NCI-H2196 treated with DMSO at 0.1 percent for 48 hours (cell line): ENCODE results near the gene EEF2.

Source experiments
- DNase-seq: peaks from one replicate; lab custom pipeline; 2025; ENCODE audit not compliant: unreplicated experiment; lab: John Stamatoyannopoulos, UW

The EEF2 gene

DNA sequence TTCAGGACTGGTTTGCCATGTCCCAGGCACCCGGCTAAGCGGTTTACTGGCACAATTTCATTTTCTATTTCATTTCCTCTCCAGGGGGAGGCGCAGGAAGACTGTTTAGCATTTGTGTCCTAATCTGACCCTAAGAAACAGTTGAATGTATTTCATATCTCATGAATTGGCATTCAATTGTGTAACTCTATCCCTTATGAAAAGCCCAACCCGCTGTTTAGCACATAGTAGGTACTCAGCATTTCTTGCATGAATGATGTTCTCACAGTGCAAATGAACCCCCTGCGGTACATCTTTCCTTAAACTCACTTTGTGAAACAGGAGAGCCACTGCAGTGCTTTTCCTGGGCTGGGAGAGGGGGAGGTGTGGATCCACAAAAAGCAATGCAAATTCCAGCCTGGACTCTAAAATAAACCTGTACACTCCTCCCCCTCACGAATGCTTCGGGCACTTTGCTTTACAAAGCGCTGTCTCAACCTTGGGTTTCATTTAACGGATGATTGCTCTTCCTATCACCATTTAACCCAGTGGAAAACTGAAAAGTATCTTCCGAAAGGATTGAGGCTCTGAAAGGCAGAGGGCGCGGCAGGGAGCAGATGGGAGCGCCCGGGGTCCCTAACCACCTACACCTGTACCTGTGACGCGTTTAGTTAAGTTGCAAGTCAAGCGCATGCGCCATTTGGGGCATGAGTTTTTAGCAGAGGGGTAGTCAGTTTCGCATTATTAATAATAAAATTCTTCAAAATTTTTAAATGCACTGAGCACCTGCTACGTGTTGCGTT is 1.2 kb upstream of the EEF2 start:
- peak; percentile 87 for DNase-seq

DNA sequence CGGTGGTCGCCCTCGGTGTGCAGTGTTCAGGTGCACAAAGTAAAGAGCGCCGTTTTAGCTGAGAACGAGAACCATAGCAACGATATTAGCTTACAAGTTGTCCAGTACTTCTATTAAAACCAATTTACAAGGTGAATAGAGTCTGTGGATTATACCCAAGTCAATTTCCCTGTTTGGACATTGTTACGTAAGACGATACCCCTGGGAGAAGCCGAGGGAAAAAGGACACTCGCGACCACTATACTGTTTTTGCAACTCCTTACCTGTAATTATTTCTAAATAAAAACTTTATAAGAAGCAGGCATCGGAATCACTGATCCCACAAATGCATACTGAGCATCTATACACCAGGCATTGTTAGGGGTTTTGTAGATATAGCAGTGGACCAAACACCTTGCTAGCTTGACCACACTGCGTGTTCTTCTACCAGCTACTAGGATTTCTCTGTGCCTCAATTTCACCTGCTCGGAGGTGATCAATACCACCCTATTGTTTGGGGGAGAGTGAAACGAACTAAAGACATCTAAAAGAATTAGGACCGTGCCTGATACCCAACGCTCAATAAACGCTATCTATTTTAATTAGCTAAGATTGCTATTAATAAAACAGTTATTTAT is 488 bp upstream of the EEF2 start:
- peak; percentile 52 for DNase-seq

DNA sequence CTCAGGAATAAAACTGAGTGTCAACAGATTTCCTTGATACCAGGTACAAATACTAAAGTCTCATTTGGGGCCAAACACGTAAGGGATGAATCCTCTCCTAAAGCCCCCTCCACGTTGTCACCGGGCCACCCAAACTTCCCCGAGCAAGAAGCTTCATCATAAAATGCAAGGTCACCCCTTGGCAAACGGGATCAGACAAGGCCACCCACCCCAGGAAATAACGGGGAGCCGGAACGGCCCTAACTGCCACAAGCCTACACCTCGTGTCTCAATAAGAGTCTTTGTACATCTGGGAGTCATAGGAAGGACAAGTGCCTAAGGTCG is 717 bp downstream of the EEF2 start:
- no peak for DNase-seq

DNA sequence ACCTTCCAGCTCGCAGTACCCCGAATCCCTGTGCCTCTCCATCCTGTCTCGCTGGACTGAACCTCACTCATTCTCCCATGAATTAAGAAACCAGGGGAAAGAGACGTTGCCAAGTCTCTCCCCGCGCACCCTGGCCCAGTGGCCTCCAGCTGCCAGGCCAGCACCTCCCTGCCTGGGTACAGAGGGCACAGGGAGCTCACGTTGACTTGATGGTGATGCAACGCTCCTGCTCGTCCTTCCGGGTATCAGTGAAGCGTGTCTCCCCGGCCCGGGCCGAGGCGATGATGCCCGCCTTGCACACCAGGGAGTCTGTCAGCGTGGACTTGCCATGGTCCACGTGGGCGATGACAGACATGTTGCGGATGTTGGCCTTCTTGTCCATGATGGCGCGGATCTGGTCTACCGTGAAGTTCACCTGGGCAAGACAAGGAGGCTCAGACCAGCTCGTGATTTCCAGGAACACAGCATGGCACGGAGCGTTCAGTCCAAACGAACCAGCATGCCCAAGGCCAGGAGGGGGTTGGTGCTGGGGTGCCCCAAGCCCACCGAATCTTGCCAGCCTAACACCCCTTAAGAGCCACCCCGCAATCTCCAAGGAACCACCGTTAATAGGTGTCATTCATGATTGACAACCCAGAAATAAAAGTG is 1.2 kb downstream of the EEF2 start:
- DNase-seq, result no peak

DNA sequence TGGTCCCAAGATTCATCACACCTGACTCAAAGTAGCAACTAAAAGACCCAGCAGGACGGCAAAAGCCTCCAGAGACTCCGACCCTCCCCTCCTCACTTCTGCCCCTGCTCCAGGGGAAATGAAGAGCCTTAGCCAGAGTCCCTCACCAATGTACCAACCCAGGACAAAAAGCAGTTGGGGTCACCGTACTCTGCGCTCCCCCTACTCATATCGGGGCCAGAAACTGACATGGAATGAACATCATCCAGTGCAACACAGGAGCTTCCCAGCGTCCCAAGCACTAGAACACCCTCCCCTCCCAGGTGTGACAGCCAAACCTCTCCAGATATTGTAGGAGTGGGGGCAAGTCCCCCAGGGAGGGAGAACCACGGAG is 1.7 kb downstream of the EEF2 start:
- no peak for DNase-seq

DNA sequence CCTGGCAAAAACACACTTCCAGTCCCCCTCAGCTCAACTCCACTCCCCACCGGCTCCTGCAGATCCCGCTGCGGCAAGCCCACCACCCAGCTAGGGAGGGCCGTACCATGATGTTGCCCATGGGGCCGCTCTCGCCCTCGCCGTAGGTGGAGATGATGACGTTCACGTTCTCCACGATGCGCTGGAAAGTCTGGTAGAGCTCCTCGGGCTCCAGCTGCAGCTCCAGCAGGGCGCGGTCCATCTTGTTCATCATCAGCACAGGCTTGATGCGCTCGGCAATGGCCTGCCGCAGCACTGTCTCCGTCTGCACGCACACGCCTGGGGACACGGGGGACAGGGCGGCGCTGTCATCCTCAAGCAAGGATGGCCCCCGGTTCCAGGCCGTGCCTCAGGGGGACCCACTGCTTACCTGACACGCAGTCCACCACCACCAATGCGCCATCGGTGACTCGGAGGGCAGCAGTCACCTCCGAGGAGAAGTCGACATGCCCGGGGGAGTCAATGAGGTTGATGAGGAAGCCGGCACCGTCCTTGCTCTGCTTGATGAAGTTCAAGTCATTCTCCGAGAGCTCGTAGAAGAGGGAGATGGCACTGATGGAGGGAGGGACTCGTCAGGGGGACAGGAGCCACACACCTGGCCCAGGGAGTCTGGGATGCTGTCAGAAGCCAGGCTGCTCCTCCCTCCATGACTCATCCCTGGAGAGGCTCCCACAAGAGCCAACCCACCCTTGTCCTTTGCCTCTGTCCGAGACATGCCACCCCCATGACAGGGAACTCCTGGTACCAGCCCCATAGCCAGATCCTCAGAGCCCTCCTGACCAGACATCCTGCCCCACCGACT is 2.3 kb downstream of the EEF2 start:
- no peak for DNase-seq

DNA sequence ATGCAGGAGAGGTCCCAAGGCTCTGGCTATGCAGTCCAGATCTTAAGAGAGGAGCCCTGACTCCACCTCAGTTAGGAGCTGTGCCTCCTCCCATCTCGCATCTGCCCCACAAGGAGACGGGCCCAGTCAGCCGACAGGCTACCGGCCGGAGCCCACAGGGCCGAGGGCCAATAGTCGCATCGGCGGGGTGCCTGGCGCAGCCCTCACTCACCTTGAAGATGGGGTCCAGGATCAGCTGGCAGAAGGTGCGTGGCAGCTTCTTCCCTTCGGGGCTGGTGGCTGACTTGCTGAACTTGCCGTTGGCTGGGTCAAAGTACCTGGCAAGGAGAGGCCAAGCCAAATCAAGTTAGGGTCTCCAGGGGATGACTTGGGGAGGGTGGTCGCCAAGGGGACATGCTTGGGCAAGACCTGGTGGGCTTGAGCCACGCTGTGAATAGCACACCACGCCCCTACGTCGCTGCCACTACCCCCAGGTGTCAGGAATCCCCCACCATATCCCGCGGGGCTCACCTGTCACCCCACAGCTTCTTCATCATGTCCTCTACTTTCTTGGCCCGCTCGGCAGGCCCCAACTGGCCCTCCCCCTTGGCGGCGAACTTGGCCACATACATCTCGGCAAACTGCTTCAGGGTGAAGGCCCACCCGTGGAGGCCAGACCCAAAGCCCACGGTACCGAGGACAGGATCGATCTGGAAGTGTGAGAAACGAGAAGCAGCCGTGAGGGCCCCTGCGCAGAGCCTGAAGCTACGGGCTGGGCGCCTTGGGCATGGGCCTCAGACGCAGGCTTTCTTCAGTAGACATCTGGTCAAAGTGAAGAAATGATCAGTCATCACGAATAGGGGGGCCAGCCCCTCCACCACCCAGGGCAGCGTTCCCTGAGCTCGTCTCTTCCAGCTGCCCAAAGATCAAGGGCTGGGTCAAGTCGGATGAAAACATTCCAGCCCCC is 3.3 kb downstream of the EEF2 start:
- no peak for DNase-seq

DNA sequence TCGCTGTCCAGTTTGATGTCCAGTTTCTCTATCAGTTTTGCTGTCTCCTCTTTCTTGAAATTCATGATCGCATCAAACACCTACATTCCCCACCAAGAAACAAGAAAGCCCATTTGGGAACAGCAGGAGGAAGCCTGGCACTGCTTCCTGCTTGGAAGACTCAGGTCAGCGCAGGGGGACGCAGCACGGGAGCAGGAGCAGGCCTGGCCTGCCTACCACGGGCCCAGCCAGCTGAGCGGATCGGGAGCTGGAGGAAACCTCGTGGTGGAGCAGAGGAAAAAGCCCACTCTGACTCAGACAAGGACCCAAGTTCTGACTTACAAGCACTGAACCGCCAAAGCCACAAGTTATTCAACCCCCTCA is 3.9 kb downstream of the EEF2 start:
- DNase-seq, result no peak

DNA sequence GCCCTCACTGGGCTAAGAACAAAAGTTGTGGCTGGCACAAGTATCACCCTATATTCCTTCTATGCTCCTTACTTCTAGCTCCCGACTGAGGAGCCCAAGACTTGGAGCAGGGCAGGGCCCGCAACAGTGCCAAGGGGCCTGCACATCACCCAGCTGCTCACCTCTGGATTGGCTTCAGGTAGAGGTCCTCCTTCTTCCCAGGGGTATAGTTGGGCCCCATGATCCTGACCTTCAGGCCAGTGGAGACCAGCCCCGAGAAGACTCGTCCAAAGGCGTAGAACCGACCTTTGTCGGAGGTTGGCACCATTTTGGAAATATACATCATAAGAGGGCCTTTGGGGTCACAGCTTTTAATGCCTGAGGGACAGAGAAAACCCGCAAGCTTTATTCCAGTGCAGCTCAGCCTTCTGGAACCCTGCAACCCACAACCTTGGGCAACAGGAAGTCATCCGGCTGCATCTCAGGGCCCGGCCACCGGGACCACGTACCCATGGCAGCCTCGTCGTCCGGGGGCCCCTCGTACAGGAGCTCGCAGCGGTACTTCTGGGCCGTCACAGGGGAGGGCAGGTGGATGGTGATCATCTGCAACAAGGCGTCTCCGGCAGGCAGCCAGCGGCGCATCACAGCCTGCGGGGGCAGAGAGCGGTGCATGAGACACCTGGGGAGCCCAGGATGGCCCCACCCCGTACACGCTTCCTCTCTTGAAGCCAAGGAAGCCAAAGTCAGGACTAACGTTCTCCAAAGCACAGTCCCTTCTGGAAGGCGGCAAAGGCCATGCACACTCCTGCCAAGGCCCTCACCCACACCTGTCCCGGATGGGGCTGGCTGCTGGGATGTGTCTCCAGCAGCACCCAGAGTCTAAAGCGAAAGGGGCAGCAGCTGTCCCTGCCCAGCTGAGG is 4.7 kb downstream of the EEF2 start:
- no peak for DNase-seq

DNA sequence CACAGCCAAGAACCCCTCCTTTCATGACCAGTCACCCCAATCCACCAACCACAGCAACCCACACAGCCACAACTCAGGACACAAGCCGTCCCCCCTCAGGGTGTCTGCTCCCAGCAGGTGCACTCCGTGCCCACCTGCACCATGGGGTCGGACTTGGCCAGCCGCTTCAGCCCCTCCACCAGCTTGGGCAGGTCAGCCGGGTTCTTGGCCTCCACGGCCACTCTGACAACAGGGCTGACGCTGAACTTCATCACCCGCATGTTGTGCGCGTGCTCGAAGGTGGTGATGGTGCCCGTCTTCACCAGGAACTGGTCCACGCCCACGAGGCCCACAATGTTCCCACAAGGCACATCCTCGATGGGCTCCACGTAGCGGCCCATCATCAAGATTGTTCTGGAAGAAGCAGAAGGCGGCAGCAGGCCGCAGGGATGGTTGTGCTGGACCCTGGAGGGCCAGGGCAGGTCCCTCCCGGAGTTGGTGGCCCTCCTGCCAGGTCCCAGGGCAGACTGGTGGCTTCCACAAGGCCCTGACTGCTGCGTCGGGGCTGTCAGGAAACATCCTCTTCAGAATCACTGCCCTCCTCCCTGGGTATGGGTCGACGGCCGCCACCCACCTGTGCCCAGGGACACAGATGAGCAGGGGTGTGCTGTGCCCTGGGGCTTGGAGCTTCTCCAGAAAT is 5.5 kb downstream of the EEF2 start:
- no peak for DNase-seq

DNA sequence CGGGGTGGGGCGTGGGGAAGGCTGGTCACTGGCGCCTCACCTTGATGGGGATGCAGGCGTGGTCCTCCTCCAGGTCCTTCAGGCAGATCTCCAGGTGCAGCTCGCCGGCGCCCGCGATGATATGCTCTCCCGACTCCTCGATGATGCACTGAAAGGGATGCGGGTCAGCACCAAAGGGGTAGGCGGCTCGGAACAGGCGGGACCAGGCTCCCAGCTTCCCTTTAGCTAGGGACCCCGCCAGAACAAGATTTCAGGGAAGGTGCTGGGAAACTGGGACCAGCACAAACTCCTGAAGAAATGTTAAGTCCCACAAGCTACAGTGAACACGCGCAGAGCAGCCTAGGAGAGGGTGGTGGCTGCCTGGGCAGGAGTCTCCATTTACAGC is 6.0 kb downstream of the EEF2 start:
- DNase-seq, result no peak

DNA sequence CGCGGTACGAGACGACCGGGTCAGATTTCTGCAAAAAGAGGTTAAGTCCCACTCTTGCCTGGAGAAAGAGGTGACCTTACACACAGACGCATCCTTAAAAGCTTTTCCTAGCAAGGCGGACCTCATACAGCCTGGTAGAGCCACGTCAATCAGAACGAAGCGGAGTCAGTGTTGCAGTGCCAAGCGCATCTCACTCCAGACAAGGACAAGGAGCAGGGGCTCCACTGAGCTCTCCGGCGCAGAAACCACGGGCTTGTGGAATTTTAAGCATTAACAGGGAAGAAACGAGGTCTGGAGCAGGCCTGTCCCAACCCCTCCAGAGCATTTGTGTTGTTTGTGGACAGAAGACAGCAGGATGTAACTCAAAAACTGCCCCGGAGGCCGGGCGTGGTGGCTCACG is 7.1 kb downstream of the EEF2 start:
- no peak for DNase-seq

DNA sequence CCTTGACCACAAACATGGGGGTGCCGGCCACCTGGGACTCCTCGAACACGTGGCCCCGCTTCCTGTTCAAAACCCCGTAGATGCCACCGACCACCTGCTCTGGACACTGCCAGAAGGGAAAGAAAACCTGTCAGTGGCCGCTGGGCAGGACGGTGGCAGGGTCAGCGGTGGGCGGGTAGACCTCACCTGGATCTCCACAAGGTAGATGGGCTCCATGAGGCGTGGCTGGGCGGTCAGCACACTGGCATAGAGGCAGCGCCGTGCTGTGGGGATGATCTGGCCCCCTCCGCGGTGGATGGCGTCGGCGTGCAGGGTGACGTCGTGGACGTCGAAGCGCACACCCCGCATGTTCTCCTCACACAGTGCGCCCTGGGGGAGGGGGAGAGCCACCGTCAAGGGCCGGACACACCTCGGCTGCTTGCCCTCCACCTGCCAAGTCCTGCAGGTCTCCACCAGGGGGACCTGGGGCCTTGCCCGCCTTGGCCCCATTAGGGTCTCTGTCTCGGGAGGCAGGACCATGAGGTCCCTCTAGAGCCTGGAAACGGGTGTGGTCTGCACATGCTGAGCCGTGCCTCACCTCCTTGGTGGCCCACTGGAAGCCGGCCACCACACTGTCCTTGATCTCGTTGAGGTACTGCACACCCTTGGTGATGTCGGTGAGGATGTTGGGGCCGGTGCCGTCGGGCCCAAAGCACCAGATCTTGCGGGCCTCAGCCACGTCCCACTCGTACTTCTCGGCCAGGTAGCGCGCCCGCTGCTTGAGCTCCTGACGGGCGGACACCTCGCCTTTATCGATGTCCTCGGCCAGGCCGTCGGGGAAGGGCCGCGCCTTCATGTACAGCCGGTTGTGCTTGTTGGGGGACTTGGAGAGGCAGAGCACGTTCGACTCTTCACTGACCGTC is 7.8 kb downstream of the EEF2 start:
- DNase-seq, result no peak

DNA sequence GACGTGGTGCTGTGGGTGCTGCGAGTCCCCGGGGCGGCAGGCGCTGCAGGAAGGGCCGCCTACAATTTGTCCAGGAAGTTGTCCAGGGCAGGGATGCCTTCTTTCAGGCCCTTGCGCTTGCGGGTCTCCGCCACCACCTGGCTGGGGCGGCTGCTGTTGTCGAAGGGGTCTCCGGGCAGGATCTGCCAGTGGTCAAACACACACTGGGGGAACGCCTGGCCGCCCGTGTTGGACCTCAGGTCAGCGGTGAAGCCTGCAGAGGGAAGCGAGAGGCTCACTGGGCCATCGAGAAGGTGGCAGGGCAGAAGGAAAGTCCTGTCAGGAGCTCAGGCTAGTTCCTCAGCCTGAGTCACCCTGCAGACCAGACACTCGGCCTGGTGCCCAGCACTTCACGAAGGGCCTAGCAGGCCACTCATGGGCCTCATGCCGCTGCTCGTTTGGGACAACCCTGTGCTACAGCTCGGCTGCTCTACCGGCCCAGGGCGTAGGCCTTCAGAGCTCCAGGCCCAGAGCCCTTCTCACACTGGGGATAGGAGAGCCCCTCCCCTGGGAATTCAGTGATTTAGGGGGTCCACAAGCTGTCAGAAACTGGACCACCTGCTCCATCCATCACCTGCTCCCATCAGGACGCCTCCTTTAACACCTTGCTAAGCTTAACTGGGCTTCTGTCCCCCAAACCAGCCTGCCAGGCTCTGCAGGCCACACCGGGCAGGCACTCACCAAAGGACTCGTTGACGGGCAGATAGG is 8.6 kb downstream of the EEF2 start:
- DNase-seq, result no peak

DNA sequence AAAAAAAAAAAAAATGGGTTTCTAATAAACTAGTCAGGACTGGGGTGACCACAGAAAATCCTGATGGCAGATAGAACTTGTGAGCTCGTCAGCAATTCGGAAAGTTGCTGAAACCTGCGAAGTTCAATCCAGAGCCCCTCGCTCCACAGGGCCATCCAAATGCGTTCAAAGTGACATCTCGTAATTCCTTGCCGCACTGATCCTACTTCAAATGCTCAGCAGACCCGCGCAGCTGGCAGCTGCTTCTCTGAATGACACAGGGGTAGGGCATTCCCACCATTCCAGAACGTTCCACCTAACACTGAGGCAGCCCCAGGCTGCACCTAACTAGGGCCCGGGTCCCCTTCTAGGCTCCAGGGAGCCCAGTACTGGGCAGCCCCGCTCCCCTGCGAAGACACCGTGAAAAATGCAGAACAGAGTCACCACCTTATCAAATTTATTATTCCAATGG is 9.6 kb downstream of the EEF2 start:
- no peak for DNase-seq

DNA sequence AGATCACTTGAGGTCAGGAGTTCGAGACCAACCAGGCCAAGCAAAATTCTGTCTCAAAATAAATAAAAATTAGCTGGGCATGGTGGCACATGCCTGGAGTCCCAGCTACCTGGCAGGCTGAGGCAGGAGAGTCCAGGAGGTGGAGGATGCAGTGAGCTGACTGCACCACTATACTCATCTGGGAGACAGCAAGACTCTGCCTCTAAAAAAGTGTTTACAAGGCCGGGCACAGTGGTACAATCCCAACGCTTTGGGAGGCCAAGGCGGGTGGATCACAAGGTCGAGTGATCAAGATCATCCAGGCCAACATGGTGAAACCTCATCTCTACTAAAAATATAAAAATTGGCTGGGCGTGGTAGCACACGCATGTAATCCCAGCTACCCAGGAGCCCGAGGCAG is 10.1 kb downstream of the EEF2 start:
- no peak for DNase-seq

DNA sequence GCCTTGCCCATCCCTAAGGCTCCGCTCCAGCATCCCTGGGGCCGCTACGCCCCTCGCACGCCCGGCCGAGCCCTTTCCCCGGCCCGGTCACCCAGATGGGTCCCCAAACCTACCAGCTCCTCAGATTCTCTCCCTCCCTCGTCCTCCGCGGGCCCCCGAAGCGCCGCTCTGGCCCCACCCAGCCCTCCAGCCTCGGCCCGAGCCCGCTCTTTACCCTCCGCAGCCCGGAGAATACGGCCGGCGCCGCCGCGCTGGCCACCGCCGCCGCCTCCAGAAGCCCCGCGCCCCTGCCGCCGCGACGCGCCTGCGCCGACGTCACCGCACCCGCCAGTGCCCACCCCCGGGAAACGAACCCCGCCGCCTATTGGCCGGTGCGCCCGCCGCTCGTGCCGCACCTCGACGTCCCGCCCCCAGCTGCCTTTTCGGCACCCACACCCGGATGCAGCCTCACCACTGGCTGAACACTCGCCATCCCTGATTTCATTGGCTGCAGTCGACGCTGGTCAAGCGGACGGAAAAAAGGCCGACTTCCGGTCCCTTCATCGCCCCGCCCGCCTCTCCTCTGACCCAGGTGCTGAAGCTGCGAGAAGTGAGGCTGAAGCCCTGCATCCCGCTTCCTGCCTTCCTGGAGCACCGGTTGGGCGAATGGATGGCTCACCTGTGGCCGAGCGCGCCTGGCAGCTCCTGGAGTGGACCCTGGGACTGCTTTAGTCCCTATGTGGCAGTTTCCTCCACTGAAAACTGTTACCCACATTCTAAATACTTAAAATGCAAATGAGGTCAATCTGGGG is 14.3 kb downstream of the EEF2 start, which contains the start of gene DAPK3:
DAPK3 (minus strand) TSS at position 292 of the 791 bp plus-strand sequence. CDS start 1,364 bp downstream, outside the sequence.
- DNase-seq, result peak; percentile 99
